Esophagus squamous epithelium (tissue), 5 donors: ENCODE data around the gene SS18L1. TPM values are rescaled to one million over a fixed set of nuclear protein-coding genes. Genes with fewer than 3 reads are reported as not detected.

Experiments used
- DNase-seq: peaks from one replicate; lab custom pipeline; 2025; lab: John Stamatoyannopoulos, UW
- H3K27ac ChIP-seq, 4 donors: fragments of 200-600 bp; sonication (generic); one replicate each; pipeline ENCODE4 v1.5.1; 2016 to 2019; ENCODE audit warnings: mild to moderate bottlenecking in 1 of 4
- H3K27me3 ChIP-seq, 4 donors: fragments of 200-600 bp; sonication (generic); 1 replicate in 3 of 4; 2 replicates in 1 of 4; pipeline versions ENCODE4 v1.5.1 to v1.6.0; 2017 to 2021; ENCODE audit warnings: antibody characterized with exemption in 1 of 4
- H3K36me3 ChIP-seq, 3 donors: fragments of 200-600 bp; sonication (generic); one replicate each; pipeline ENCODE4 v1.5.1; 2016 to 2019
- H3K4me1 ChIP-seq, 3 donors: fragments of 200-600 bp; sonication (generic); one replicate each; pipeline ENCODE4 v1.5.1; 2017 to 2019
- H3K4me3 ChIP-seq, 4 donors: fragments of 200-600 bp; sonication (generic); 1 replicate in 3 of 4; 2 replicates in 1 of 4; pipeline ENCODE4 v1.5.1; 2016 to 2019; ENCODE audit warnings: mild to moderate bottlenecking in 2 of 4, moderate library complexity in 1 of 4
- H3K9me3 ChIP-seq, 3 donors: fragments of 200-600 bp; sonication (generic); one replicate each; pipeline ENCODE4 v1.5.1; 2016 to 2019
- CTCF ChIP-seq, 6 experiments: fragments of 450-650 bp in 4 of 6; fragments of 200-600 bp in 2 of 6; sonication (generic) in 2 of 6; IDR thresholded peaks; one replicate each; pipeline ENCODE4 v1.5.1; 2016 to 2019; ENCODE audit warnings: antibody characterized with exemption in 6 of 6, mild to moderate bottlenecking in 4 of 6, moderate library complexity in 4 of 6
- POLR2A ChIP-seq, 4 donors: fragments of 450-650 bp; IDR thresholded peaks; one replicate each; pipeline ENCODE4 v1.6.1; 2017; ENCODE audit warnings: antibody characterized with exemption in 4 of 4, mild to moderate bottlenecking in 4 of 4, moderate library complexity in 3 of 4
- WGBS, 2 donors: methylation state at CpG; one replicate each; pipeline ENCODE4 v1.1.5; 2018; 5-methylcytosine and 5-hydroxymethylcytosine counted together
- intact Hi-C: fragments of 100-400 bp; cut with DNase I; formaldehyde crosslinking; loops from one replicate; pipeline ENCODE4 v1.15.0; 2022
- total RNA-seq, 4 donors: library from RNA; depleted of rRNA; stranded (reverse); fragments of >200 nt; gene quantifications; one replicate each; pipeline ENCODE4 v1.1.0, GENCODE V29; 2016
- donor health status: DM: yes; HTN: yes; CAD: no.

SS18L1 gene
- total RNA-seq, 4 donors from 2014 or later, result 7.8 to 24.5 (median 15.0) TPM

- H3K4me3 ChIP-seq, result no peak overlapping the region
- H3K36me3 ChIP-seq, result peaks cover 31 to 75% (median 36%) of the 10 kb centered on the region in 3 donors
- no peak for DNase-seq
- no peak overlapping the region for H3K27ac ChIP-seq
- TF ChIP-seq CTCF (IDR thresholded peaks at IDR 0.05), result no peak
- no peak for TF ChIP-seq POLR2A (IDR thresholded peaks at IDR 0.05)
- H3K9me3 ChIP-seq, result no peaks in the 10 kb centered on the region
- 83 to 87% methylated on average over 20 to 21 of the region's 38 CpGs for WGBS, 2 donors
- no peaks in the 10 kb centered on the region for H3K4me1 ChIP-seq
- H3K27me3 ChIP-seq, result no peaks in the 10 kb centered on the region
- intact Hi-C loops, result no loop called here
Measured at GRCh38 chr20:62201173-62202082, 57.9 kb downstream of the SS18L1 start.

- intact Hi-C loops, result no loop called here
- WGBS, 2 donors, result 54 to 96% methylated on average over 4 of the region's 5 CpGs
- Histone ChIP-seq H3K9me3 (no peaks in the 10 kb centered on the region), H3K27me3 (no peaks in the 10 kb centered on the region), H3K4me1 (no peaks in the 10 kb centered on the region), H3K4me3 (no peak overlapping the region), H3K36me3 (peaks cover 31 to 69% (median 36%) of the 10 kb centered on the region in 3 donors), H3K27ac (no peak overlapping the region)
- no peak for TF ChIP-seq CTCF (IDR thresholded peaks at IDR 0.05)
- no peak for TF ChIP-seq POLR2A (IDR thresholded peaks at IDR 0.05)
- no peak for DNase-seq
Measured at GRCh38 chr20:62202083-62202395, 58.5 kb downstream of the SS18L1 start.

- intact Hi-C loops, result no loop called here
- 85 to 91% methylated on average over 22 of the region's 23 CpGs for WGBS, 2 donors
- Histone ChIP-seq H3K27ac (no peak overlapping the region), H3K4me3 (no peak overlapping the region), H3K4me1 (no peaks in the 10 kb centered on the region), H3K9me3 (no peaks in the 10 kb centered on the region), H3K27me3 (no peaks in the 10 kb centered on the region), H3K36me3 (peaks cover 24 to 61% (median 34%) of the 10 kb centered on the region in 3 donors)
- TF ChIP-seq POLR2A (IDR thresholded peaks at IDR 0.05) (no peak), CTCF (IDR thresholded peaks at IDR 0.05) (no peak)
- DNase-seq, result no peak
Measured at GRCh38 chr20:62202676-62203377, 59.3 kb downstream of the SS18L1 start.

GRCh38 chr20:62203378-62204030 lies 59.9 kb downstream of the SS18L1 start:
- TF ChIP-seq CTCF (IDR thresholded peaks at IDR 0.05) (no peak), POLR2A (IDR thresholded peaks at IDR 0.05) (no peak)
- Histone ChIP-seq H3K9me3 (no peaks in the 10 kb centered on the region), H3K27ac (no peak overlapping the region), H3K36me3 (peaks cover 17 to 55% (median 27%) of the 10 kb centered on the region in 3 donors), H3K4me3 (no peak overlapping the region), H3K4me1 (no peaks in the 10 kb centered on the region), H3K27me3 (peaks cover 0 to 2% (median 0%) of the 10 kb centered on the region in 4 donors)
- 74 to 84% methylated on average over 16 to 17 of the region's 22 CpGs for WGBS, 2 donors
- intact Hi-C loops, result no loop called here
- no peak for DNase-seq
